ENCODE measurements around the gene CYP39A1. TPM values are rescaled to one million over a fixed set of nuclear protein-coding genes. Genes with fewer than 3 reads are reported as not detected.

CYP39A1 gene
- total and polyA plus RNA-seq, 2 experiments from 2014 or later, result 1.5 to 3.5 TPM

DNA sequence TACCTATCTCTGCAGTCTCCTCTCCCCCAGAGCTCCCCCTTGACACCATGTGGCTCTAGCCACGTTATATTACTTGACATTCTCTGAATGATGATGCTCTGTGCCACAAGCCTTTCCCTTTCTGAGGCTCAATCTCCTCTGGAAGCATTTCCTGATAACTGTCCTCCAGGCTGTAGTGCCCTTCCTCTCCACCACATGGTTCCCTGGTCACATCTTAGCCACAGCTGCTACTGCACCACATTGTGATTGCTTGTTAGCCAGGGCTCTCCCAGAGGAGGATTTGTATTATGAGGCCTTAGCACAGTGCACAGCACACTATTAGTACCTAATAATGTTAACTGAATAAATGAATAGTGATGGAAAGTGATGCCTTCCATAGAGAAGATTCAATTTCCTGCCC is 97.5 kb downstream of the CYP39A1 start (continued):
- TF ChIP-seq, protein P1, sequence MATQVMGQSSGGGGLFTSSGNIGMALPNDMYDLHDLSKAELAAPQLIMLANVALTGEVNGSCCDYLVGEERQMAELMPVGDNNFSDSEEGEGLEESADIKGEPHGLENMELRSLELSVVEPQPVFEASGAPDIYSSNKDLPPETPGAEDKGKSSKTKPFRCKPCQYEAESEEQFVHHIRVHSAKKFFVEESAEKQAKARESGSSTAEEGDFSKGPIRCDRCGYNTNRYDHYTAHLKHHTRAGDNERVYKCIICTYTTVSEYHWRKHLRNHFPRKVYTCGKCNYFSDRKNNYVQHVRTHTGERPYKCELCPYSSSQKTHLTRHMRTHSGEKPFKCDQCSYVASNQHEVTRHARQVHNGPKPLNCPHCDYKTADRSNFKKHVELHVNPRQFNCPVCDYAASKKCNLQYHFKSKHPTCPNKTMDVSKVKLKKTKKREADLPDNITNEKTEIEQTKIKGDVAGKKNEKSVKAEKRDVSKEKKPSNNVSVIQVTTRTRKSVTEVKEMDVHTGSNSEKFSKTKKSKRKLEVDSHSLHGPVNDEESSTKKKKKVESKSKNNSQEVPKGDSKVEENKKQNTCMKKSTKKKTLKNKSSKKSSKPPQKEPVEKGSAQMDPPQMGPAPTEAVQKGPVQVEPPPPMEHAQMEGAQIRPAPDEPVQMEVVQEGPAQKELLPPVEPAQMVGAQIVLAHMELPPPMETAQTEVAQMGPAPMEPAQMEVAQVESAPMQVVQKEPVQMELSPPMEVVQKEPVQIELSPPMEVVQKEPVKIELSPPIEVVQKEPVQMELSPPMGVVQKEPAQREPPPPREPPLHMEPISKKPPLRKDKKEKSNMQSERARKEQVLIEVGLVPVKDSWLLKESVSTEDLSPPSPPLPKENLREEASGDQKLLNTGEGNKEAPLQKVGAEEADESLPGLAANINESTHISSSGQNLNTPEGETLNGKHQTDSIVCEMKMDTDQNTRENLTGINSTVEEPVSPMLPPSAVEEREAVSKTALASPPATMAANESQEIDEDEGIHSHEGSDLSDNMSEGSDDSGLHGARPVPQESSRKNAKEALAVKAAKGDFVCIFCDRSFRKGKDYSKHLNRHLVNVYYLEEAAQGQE (IDR thresholded peaks at IDR 0.05; ENCODE audit: unreplicated experiment), result no peak
- TF ChIP-seq ZNF331 (CRISPR knock-in tag; IDR thresholded peaks at IDR 0.05; ENCODE audit: low read depth) (no peak), EZH2 (IDR thresholded peaks at IDR 0.05; ENCODE audit: low read depth, unreplicated experiment) (no peak), POLR2AphosphoS5 (IDR thresholded peaks at IDR 0.05; ENCODE audit: low read depth) (no peak)

DNA sequence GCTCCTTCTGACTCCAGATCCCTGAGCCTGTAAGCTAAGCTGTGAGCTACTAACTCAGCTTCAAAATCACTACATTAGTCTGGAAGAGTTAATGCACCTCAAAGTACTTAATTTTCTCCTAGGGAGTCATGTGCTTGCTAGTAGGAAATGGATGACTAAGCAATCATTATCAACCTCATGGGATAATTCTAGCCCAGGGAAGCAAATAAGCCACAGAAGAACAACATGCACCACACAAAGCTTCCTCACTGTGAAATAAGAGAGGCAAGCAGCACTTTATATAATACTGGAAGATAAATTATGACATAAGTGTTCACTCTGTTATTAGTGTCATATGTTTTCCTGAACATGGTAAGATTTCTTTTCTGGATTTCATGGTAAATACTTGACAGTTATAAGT is 103.5 kb downstream of the CYP39A1 start:
- Histone ChIP-seq H3K9me2 (ENCODE audit: insufficient read depth) (peaks cover 4% of the 10 kb centered on the region; the same call in 1 of the 2 replicates), H3K27me3 (ENCODE audit: insufficient read depth) (no peaks in the 10 kb centered on the region), H3K4me3 (no peak overlapping the region), H3K36me3 (ENCODE audit: insufficient read depth) (peaks cover 4% of the 10 kb centered on the region; the same call in 1 of the 2 replicates), H3K4me1 (ENCODE audit: insufficient read depth) (no peaks in the 10 kb centered on the region), H3K27ac (ENCODE audit: low read depth) (no peak overlapping the region), H2AFZ (no peak overlapping the region), H3F3A (replicated peaks; ENCODE audit: low read depth) (no peaks in the 10 kb centered on the region), H3K4me2 (no peak overlapping the region), H3K79me2 (replicated peaks; ENCODE audit: insufficient read depth) (no peaks in the 10 kb centered on the region), H4K20me1 (replicated peaks; ENCODE audit: insufficient read depth) (no peaks in the 10 kb centered on the region)
- Mint-ChIP-seq H3K27me3 (ENCODE audit: insufficient read depth, low read depth, poor library complexity) (no peaks in the 10 kb centered on the region), H3K4me1 (peaks cover 8% of the 10 kb centered on the region), H3K36me3 (ENCODE audit: low read depth) (peaks cover 3% of the 10 kb centered on the region; the same call in 2 of the 3 replicates), H3K27ac (no peak overlapping the region; the same call in 1 of the 2 replicates), H3K4me3 (no peak overlapping the region), H3K9me3 (peaks cover 11% of the 10 kb centered on the region)
- DNase-seq (ENCODE audit: low spot score) (no peak), ATAC-seq (no peak)
- TF ChIP-seq EZH2phosphoT487 (IDR thresholded peaks at IDR 0.05; ENCODE audit: unreplicated experiment), result no peak

DNA sequence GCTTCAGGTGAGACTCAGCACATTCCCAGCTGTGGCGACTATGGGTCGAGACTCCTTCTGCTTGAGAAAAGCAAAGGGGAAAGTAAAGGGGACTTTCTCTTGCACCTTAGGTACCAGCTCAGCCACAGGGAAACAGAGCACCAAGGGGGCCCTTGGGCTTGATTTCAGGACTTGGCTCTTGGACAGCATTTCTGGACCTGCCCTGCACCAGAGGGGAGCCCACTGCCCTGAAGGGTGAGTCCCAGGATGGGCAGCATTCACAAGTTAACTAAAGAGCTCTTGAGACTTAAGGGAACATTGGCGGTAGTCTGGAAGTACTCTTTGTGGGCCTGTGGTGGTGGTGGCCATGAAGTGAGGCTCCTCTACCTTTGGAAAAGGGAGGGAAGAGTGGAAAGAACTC is 111.1 kb downstream of the CYP39A1 start:
- Histone ChIP-seq H3K4me1 (ENCODE audit: insufficient read depth) (peaks cover 8% of the 10 kb centered on the region; the same call in 1 of the 2 replicates), H3K4me3 (no peak overlapping the region), H3K9me2 (ENCODE audit: insufficient read depth) (peaks cover 4% of the 10 kb centered on the region; the same call in 1 of the 2 replicates), H3F3A (replicated peaks; ENCODE audit: low read depth) (no peaks in the 10 kb centered on the region), H3K27ac (ENCODE audit: low read depth) (no peak overlapping the region), H4K20me1 (replicated peaks; ENCODE audit: insufficient read depth) (no peaks in the 10 kb centered on the region), H3K36me3 (ENCODE audit: insufficient read depth) (peaks cover 8% of the 10 kb centered on the region; the same call in 1 of the 2 replicates), H3K79me2 (replicated peaks; ENCODE audit: insufficient read depth) (no peaks in the 10 kb centered on the region), H3K4me2 (no peak overlapping the region), H2AFZ (no peak overlapping the region), H3K27me3 (ENCODE audit: insufficient read depth) (no peaks in the 10 kb centered on the region)
- ATAC-seq (no peak; the same call in 1 of the 3 replicates), DNase-seq (ENCODE audit: low spot score) (no peak)
- H3K9me3 Mint-ChIP-seq, result peaks cover 18% of the 10 kb centered on the region
- peaks cover 8% of the 10 kb centered on the region for H3K4me1 Mint-ChIP-seq
- H3K4me3 Mint-ChIP-seq, result no peak overlapping the region
- H3K27ac Mint-ChIP-seq, result no peak overlapping the region
- H3K27me3 Mint-ChIP-seq (ENCODE audit: insufficient read depth, low read depth, poor library complexity), result peaks cover 1% of the 10 kb centered on the region
- TF ChIP-seq, protein P2, sequence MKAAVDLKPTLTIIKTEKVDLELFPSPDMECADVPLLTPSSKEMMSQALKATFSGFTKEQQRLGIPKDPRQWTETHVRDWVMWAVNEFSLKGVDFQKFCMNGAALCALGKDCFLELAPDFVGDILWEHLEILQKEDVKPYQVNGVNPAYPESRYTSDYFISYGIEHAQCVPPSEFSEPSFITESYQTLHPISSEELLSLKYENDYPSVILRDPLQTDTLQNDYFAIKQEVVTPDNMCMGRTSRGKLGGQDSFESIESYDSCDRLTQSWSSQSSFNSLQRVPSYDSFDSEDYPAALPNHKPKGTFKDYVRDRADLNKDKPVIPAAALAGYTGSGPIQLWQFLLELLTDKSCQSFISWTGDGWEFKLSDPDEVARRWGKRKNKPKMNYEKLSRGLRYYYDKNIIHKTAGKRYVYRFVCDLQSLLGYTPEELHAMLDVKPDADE (IDR thresholded peaks at IDR 0.05), result no peak
- TF ChIP-seq, protein P1 (IDR thresholded peaks at IDR 0.05; ENCODE audit: unreplicated experiment), result peak; percentile 52
- H3K36me3 Mint-ChIP-seq (ENCODE audit: low read depth), result peaks cover 9% of the 10 kb centered on the region; the same call in 2 of the 3 replicates
